ENCODE measurements around the gene FRY.

The FRY gene

GRCh38 chr13:32272021-32272683, 240.6 kb downstream of the FRY start:
- no peak for DNase-seq

DNA sequence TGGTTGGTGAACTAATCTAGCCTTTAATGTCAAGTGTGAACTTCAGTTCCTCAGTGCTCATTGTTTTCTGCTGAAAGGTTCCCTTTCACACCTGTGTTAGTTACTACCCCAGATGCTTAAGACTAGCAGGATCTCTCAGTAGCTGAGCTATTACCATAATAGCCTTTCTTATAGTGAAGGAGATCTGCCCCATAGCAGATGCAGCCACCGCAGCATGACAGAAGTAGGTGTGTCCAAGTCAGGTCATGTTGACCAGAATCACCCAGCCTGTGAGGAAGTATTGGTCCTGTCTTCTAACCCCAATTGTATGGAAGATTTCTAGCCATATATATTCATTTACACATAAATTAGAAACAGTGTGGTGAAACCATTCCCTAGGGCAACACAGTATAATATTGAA, 246.3 kb downstream of the FRY start:
- no peak for DNase-seq

DNA sequence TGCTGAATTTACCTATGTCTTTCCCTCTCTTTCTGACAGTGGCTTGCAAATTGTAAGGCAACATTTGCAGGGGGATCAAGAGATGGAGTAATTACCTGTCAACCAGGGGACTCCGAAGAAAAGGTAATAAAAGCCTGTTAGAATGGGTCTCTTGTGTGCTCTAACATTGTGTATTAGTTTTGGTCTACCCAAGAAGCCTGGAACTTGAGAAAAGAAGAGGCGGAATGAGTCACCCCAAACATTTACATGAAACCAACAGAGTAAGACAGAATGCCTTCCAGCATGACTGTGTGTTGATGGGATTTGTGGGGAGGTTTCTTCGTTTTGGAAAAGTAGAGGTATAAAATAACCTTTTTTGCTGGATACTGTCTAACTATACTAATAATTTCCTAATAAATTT, 246.9 kb downstream of the FRY start:
- DNase-seq = no peak

DNA sequence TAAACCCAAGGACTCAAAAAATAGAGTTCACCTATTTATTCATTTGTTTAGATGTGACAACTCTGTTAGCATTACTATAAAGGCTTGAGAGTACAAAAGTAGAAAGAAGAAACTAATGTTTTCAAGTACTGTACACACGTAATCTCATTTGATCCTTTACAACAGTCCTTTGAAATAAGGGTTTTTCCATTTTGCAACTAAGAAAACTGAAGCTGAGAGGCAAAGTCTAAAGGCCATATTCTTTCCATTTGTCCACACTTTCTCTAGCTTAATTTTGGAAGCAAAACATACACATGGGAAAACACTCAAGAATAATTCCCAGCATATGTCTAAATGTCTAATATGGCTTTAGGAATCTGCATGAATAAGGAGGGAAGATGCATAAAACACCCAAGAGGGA, 249.5 kb downstream of the FRY start:
- no peak for DNase-seq

- no peak for DNase-seq
Observed at GRCh38 chr13:32282096-32282711, 250.6 kb downstream of the FRY start.

- no peak for DNase-seq
Observed at GRCh38 chr13:32284927-32285632, 253.5 kb downstream of the FRY start.

DNA sequence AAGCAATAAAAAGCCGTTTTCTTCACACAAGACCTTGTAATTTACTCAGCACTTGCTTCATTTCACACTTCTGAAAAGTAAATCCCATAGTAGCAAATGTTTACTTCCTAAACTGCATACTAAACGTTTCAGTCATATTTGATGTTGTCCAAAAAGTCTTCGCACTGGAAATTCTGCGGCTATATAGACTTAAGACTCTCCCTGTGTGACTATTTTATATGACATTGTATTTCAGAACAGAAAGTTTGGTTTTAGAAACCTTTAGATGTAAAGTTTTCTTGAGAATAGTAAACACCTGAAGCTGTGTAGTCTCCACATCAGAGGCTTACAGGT, 254.0 kb downstream of the FRY start:
- no peak for DNase-seq

DNA sequence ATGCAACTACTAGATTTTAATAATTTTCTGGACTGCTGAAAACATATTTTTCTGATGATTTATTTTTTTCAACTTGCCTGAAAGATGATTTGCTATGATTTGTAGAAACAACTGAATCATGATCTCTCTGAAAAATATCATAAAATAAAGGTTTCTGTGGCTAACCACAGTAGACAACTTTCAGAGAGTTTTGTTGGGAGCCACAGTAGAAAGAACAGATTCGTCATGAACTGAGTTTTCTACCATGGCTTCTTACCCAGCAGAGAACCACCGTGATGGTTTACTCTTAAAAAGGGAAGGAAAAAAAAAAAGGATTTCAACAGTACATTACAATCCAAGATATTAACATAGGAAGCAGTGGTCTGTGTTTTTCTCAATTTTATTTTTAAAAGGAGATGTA, 265.6 kb downstream of the FRY start:
- DNase-seq = no peak

- DNase-seq = no peak
Observed at GRCh38 chr13:32298695-32299094, 267.1 kb downstream of the FRY start.

GRCh38 chr13:32299893-32300292, 268.3 kb downstream of the FRY start:
- no peak for DNase-seq

DNA sequence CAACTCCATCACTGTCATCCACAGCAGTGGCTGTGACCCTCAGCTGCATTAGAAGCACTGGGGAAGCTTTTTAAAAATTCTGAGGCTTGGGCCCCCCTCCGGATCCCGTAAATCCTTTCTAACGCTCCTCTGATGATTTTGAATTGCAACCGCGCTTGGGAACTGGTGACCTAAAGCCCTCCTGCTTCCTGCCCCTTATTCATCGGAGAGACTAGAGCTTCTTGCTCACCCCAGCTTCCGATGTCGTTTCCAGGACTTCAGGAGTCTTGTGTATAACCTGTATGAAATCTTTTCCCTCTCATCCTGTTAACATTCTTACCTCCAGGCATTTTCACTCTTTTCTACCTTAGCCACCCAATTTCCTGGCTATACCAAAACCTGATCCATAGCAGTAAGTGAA, 268.8 kb downstream of the FRY start:
- DNase-seq = no peak

DNA sequence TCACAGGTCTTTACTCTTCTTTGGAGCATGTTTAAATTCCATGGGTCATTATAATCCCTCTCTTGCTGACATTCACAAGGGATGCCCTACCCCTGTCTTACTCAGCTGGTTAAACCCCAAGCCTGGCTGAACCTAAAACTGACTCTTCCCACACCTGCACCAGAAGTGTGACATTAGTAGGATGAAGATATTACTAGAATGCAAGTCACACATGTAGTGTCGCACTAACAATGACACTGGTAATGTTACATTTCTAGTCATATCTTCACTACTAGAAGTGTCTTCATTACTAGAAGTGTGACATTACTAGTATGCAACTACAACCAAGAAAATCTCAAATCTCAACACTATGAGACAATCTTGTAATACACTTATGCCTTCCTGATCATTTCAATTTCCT, 269.3 kb downstream of the FRY start:
- DNase-seq = no peak

DNA sequence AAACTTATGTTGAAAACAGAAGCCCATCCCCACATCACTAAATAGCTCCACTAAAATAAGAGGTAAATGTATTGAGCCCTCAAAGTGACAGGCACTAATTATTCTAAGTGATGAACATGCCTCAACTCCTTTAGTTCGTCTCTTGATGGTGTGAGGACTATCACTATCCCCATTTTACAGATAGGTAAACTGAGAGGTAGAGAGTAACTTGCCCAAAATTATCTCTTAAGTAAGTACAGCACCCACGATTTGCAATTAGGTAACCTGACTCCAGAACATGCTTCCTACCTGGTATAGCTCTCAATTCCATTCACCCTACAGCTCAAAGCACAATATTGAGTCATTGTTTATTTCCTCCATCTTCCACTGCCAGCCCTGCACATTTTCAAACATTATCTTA, 270.9 kb downstream of the FRY start:
- DNase-seq = no peak

DNA sequence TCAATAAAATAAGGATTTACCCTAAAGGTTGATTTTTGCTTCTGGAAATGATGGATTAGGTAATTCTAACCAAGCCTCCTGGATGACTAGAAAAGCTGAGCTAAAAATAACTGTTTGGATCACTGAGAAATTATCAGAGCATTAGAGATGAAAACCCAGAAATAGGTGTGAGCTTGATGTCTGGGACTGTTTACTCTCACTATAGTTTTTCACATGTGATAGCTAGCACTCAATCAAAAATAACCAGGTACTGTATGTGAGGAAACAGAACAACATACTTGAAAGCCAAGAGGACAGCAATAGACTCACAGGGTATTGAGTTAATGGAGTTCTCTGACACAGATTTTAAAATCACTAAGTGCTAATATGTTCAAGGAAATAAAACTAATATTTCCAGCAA, 274.1 kb downstream of the FRY start:
- DNase-seq = no peak

- DNase-seq = no peak
Observed at GRCh38 chr13:32309312-32310133, 277.9 kb downstream of the FRY start.

DNA sequence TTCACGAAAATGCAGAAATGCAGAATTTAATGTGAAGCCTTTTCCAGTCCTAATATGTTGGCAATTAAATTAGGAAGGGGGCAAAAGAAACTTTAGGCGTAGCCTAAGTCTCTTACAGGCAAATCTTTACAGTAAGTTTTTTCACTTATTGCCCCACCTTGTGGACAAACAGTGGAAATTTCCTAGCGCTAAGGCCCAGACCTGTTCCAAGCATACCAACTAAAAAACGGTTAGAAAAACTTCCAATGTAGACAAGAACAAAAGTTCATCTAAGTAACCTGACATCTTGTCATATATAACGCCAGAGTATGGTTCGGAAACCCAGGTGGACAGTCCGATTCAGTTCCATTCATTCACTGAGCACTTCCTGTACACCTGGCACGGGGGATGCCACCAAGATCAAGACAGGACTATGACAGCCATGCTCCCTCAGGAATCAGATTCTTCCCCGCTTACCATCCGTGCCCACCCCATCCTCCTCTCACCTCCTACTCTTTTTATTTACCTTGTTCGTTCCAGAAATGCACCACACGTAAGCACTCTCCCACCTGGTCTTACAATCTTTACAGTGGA, 278.6 kb downstream of the FRY start:
- no peak for DNase-seq

DNA sequence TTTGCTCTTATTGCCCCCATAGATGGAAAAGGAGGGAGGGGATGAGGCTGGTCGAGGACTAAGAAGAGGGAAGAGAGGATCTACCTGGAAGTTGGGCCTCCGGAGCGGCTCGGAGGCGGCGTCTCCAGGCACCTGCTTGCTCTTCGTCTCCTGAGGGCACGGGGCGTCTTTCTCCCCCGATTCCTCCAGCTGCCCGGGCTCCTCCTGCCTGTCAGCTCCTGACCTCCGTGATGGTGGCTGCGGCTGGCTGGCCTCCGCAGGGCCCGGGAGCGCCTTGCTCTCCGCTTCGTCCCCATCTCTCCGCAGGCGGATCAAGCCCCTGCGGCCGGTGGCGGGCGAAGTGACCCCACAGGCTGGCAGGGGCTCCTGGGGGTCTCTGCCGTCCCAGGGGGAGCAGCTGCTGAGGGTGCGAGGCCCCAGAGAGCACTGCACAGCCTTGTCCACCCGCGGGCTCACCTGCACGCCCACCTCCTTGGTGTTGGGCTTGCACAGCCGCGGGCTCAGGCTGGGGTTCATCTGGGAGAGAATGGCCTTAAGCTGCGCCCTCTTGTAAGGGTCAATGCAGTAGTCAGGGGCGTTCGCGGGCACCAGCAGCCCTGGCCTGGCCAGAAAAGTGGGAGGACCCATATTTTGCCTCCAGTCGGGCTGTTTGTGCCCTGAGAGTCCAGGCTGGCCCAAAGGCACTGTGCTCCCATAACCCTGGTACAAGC, 279.8 kb downstream of the FRY start:
- DNase-seq = no peak

- peak; percentile 73 for DNase-seq
Observed at GRCh38 chr13:32314271-32315237, 283.0 kb downstream of the FRY start.

GRCh38 chr13:32315238-32316027, 283.9 kb downstream of the FRY start, which contains the start of the genes BRCA2 and ZAR1L:
Gene BRCA2, plus strand, starts transcription at chr13:32315508. Its CDS starts 953 bp downstream, at chr13:32316461.
Gene ZAR1L, minus strand, starts transcription at chr13:32315363. Its CDS starts 3,438 bp downstream, at chr13:32311925.
- DNase-seq = peak; percentile 85

DNA sequence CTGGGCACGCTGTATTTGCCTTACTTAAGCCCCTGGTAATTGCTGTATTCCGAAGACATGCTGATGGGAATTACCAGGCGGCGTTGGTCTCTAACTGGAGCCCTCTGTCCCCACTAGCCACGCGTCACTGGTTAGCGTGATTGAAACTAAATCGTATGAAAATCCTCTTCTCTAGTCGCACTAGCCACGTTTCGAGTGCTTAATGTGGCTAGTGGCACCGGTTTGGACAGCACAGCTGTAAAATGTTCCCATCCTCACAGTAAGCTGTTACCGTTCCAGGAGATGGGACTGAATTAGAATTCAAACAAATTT, 284.4 kb downstream of the FRY start:
- no peak for DNase-seq

DNA sequence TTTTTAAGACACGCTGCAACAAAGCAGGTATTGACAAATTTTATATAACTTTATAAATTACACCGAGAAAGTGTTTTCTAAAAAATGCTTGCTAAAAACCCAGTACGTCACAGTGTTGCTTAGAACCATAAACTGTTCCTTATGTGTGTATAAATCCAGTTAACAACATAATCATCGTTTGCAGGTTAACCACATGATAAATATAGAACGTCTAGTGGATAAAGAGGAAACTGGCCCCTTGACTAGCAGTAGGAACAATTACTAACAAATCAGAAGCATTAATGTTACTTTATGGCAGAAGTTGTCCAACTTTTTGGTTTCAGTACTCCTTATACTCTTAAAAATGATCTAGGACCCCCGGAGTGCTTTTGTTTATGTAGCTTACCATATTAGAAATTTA, 284.9 kb downstream of the FRY start:
- no peak for DNase-seq

Measured in NK-92 treated with Interleukin-12 subunit alpha and Interleukin-12 subunit beta, amount 100 ng/mL, for 24 hours (cell line).